ENCODE results near the gene GKN1.

The GKN1 gene

GRCh38 chr2:68934021-68934420 lies 40.4 kb upstream of the GKN1 start:
- TF ChIP-seq, protein P1, sequence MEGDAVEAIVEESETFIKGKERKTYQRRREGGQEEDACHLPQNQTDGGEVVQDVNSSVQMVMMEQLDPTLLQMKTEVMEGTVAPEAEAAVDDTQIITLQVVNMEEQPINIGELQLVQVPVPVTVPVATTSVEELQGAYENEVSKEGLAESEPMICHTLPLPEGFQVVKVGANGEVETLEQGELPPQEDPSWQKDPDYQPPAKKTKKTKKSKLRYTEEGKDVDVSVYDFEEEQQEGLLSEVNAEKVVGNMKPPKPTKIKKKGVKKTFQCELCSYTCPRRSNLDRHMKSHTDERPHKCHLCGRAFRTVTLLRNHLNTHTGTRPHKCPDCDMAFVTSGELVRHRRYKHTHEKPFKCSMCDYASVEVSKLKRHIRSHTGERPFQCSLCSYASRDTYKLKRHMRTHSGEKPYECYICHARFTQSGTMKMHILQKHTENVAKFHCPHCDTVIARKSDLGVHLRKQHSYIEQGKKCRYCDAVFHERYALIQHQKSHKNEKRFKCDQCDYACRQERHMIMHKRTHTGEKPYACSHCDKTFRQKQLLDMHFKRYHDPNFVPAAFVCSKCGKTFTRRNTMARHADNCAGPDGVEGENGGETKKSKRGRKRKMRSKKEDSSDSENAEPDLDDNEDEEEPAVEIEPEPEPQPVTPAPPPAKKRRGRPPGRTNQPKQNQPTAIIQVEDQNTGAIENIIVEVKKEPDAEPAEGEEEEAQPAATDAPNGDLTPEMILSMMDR (IDR thresholded peaks at IDR 0.05; ENCODE audit: low read depth, low read length), result no peak
- DNase-seq (ENCODE audit: low read depth in 2 of 2), result no peak
- no peak overlapping the region for H3K4me3 ChIP-seq (replicated peaks in 1 of 2; ENCODE audit: low read depth in 2 of 2, low read length in 2 of 2)

DNA sequence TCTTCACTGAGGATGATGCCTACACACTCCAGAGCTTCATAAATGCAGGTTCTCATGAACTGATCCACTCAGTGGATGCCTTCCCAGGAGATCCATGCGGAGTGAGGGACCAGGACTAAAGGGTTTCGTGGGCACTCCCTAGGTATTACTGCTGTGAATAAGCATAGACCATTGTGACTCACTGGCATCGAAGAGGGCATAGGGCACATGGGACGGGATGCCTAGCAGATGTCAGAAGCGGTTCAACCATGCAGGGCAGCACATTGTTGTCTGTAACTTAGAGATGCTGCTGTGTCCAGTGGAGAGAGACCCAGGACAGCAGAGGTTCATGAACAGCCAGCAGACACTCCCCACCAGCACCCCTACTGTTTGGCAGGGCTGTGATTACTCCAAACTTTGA lies 39.0 kb upstream of the GKN1 start:
- TF ChIP-seq, protein P1 (IDR thresholded peaks at IDR 0.05; ENCODE audit: low read depth, low read length), result no peak
- H3K4me3 ChIP-seq (replicated peaks in 1 of 2; ENCODE audit: low read depth in 2 of 2, low read length in 2 of 2), result no peak overlapping the region
- no peak for DNase-seq (ENCODE audit: low read depth in 2 of 2)

- peak; percentile 47 to 75 for DNase-seq (ENCODE audit: low read depth in 2 of 2)
Observed at GRCh38 chr2:68936427-68936826, 38.0 kb upstream of the GKN1 start.

DNA sequence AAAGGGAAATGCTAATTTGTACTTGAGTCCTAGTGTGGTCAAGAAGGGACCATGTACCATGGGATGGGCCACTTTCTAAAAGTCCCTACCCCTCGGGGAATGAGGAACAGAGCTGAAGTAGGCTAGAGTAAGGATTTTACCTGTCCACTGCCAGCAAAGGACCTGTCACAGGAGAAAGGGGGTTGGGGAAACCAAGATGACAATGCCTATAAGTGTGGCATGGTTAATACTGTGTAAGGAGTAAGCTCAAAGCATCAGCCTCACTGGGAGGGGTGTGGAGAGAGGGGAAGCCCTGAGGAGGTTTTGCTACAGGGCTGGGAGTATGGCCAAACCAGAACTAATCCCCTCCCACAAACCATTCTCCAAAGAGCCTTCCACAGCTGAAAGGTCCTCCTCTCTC lies 37.5 kb upstream of the GKN1 start:
- TF ChIP-seq, protein P1 (IDR thresholded peaks at IDR 0.05; ENCODE audit: low read depth, low read length), result no peak
- DNase-seq (ENCODE audit: low read depth in 2 of 2), result peak in 1 of 2 donors; percentile 21

More at GRCh38 chr2:68936427-68936826, 38.0 kb upstream of the GKN1 start:
- TF ChIP-seq, protein P1 (IDR thresholded peaks at IDR 0.05; ENCODE audit: low read depth, low read length), result no peak
- H3K4me3 ChIP-seq (replicated peaks in 1 of 2; ENCODE audit: low read depth in 2 of 2, low read length in 2 of 2), result no peak overlapping the region

GRCh38 chr2:68937346-68938055 lies 36.9 kb upstream of the GKN1 start:
- no peak for DNase-seq (ENCODE audit: low read depth in 2 of 2)
- TF ChIP-seq, protein P1 (IDR thresholded peaks at IDR 0.05; ENCODE audit: low read depth, low read length), result no peak
- no peak overlapping the region for H3K4me3 ChIP-seq (replicated peaks in 1 of 2; ENCODE audit: low read depth in 2 of 2, low read length in 2 of 2)

More for the DNA sequence above, 37.5 kb upstream of the GKN1 start:
- H3K4me3 ChIP-seq (replicated peaks in 1 of 2; ENCODE audit: low read depth in 2 of 2, low read length in 2 of 2), result no peak overlapping the region

GRCh38 chr2:68938938-68939337 lies 35.5 kb upstream of the GKN1 start:
- no peak overlapping the region for H3K4me3 ChIP-seq (replicated peaks in 1 of 2; ENCODE audit: low read depth in 2 of 2, low read length in 2 of 2)
- DNase-seq (ENCODE audit: low read depth in 2 of 2), result no peak
- TF ChIP-seq, protein P1 (IDR thresholded peaks at IDR 0.05; ENCODE audit: low read depth, low read length), result no peak

DNA sequence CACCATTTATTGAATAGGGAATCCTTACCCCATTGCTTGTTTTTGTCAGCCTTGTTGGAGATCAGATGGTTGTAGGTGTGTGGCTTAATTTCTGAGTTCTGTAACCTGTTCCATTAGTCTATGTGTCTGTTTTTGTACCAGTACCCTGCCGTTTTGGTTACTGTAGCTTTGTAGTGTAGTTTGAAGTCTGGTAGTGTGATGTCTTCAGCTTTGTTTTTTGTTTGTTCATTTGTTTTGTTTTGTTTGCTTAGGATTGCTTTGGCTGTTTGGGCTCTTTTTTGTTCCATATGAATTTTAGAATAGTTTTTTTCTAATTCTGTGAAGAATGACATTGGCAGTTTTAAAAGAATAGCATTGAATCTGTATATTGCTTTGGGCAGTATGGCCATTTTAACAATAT lies 34.5 kb upstream of the GKN1 start:
- TF ChIP-seq, protein P1 (IDR thresholded peaks at IDR 0.05; ENCODE audit: low read depth, low read length), result no peak
- DNase-seq (ENCODE audit: low read depth in 2 of 2), result no peak
- H3K4me3 ChIP-seq (replicated peaks in 1 of 2; ENCODE audit: low read depth in 2 of 2, low read length in 2 of 2), result no peak overlapping the region
